ENCODE data around the gene PRUNE2.

The PRUNE2 gene

GRCh38 chr9:76586390-76587314 lies 319.3 kb downstream of the PRUNE2 start:
- H3K79me2 ChIP-seq (ENCODE audit: insufficient read depth, low read length): no peaks in the 10 kb centered on the region
- H3K9me2 ChIP-seq (replicated peaks; ENCODE audit: insufficient read depth, low read length): no peaks in the 10 kb centered on the region
- no peaks in the 10 kb centered on the region for H3K36me3 ChIP-seq (ENCODE audit: low read length)
- H3K27ac ChIP-seq (ENCODE audit: low read depth, low read length): no peak overlapping the region
- no peaks in the 10 kb centered on the region for H3K9me3 ChIP-seq (ENCODE audit: insufficient read depth, low read length)
- H4K20me1 ChIP-seq (ENCODE audit: low read depth, low read length): no peaks in the 10 kb centered on the region
- no peak overlapping the region for H3K4me3 ChIP-seq (ENCODE audit: insufficient read depth, low read length, poor library complexity, severe bottlenecking)
- H3K27me3 ChIP-seq (ENCODE audit: low read length): no peaks in the 10 kb centered on the region
- no peaks in the 10 kb centered on the region for H3F3A ChIP-seq (ENCODE audit: insufficient read depth)
- no peak for TF ChIP-seq EZH2phosphoT487 (conservative IDR thresholded peaks at IDR 0.05; ENCODE audit: low read length)
- TF ChIP-seq CTCF (IDR thresholded peaks at IDR 0.05; ENCODE audit: insufficient read depth, low read length, poor library complexity, severe bottlenecking): no peak
- H3K9ac ChIP-seq (ENCODE audit: low read length): no peak overlapping the region
- no peak overlapping the region for H3K4me2 ChIP-seq (ENCODE audit: low read depth, low read length, poor library complexity, severe bottlenecking)
- no peak overlapping the region for H2AFZ ChIP-seq (ENCODE audit: low read depth, low read length, severe bottlenecking)

- no peaks in the 10 kb centered on the region for H3F3A ChIP-seq (ENCODE audit: insufficient read depth)
- H3K27me3 ChIP-seq (ENCODE audit: low read length): no peaks in the 10 kb centered on the region
- no peak overlapping the region for H3K27ac ChIP-seq (ENCODE audit: low read depth, low read length)
- no peak overlapping the region for H3K4me3 ChIP-seq (ENCODE audit: insufficient read depth, low read length, poor library complexity, severe bottlenecking)
- no peak overlapping the region for H3K4me2 ChIP-seq (ENCODE audit: low read depth, low read length, poor library complexity, severe bottlenecking)
- H3K9ac ChIP-seq (ENCODE audit: low read length): no peak overlapping the region
- no peaks in the 10 kb centered on the region for H3K36me3 ChIP-seq (ENCODE audit: low read length)
- no peaks in the 10 kb centered on the region for H4K20me1 ChIP-seq (ENCODE audit: low read depth, low read length)
- no peak for TF ChIP-seq CTCF (IDR thresholded peaks at IDR 0.05; ENCODE audit: insufficient read depth, low read length, poor library complexity, severe bottlenecking)
- no peaks in the 10 kb centered on the region for H3K9me2 ChIP-seq (replicated peaks; ENCODE audit: insufficient read depth, low read length)
- H2AFZ ChIP-seq (ENCODE audit: low read depth, low read length, severe bottlenecking): no peak overlapping the region
- H3K79me2 ChIP-seq (ENCODE audit: insufficient read depth, low read length): no peaks in the 10 kb centered on the region
- no peaks in the 10 kb centered on the region for H3K9me3 ChIP-seq (ENCODE audit: insufficient read depth, low read length)
These were observed 320.2 kb downstream of the PRUNE2 start for GRCh38 chr9:76585487-76586389.

- H3K4me3 ChIP-seq (ENCODE audit: insufficient read depth, low read length, poor library complexity, severe bottlenecking): no peak overlapping the region
- no peak overlapping the region for H2AFZ ChIP-seq (ENCODE audit: low read depth, low read length, severe bottlenecking)
- no peaks in the 10 kb centered on the region for H4K20me1 ChIP-seq (ENCODE audit: low read depth, low read length)
- H3K4me2 ChIP-seq (ENCODE audit: low read depth, low read length, poor library complexity, severe bottlenecking): no peak overlapping the region
- TF ChIP-seq CTCF (IDR thresholded peaks at IDR 0.05; ENCODE audit: insufficient read depth, low read length, poor library complexity, severe bottlenecking) (no peak), EZH2phosphoT487 (conservative IDR thresholded peaks at IDR 0.05; ENCODE audit: low read length) (no peak)
- no peaks in the 10 kb centered on the region for H3K9me3 ChIP-seq (ENCODE audit: insufficient read depth, low read length)
- no peak overlapping the region for H3K27ac ChIP-seq (ENCODE audit: low read depth, low read length)
- no peaks in the 10 kb centered on the region for H3K36me3 ChIP-seq (ENCODE audit: low read length)
- H3K9me2 ChIP-seq (replicated peaks; ENCODE audit: insufficient read depth, low read length): no peaks in the 10 kb centered on the region
- H3K79me2 ChIP-seq (ENCODE audit: insufficient read depth, low read length): no peaks in the 10 kb centered on the region
- H3K27me3 ChIP-seq (ENCODE audit: low read length): no peaks in the 10 kb centered on the region
- H3F3A ChIP-seq (ENCODE audit: insufficient read depth): no peaks in the 10 kb centered on the region
- H3K9ac ChIP-seq (ENCODE audit: low read length): no peak overlapping the region
These were observed 322.7 kb downstream of the PRUNE2 start for GRCh38 chr9:76583256-76583655.
